DMS114 treated with DMSO at 0.1 percent for 48 hours (cell line): ENCODE data around the gene HASPIN.
"Not testable (repeated sequence)": the region's sequence is repeated elsewhere in the genome, so short reads cannot be mapped to it uniquely, and the experiment has no call there.

Experiments
- DNase-seq: peaks from one replicate; lab custom pipeline; 2025; ENCODE audit not compliant: unreplicated experiment; lab: John Stamatoyannopoulos, UW

The HASPIN gene

DNA sequence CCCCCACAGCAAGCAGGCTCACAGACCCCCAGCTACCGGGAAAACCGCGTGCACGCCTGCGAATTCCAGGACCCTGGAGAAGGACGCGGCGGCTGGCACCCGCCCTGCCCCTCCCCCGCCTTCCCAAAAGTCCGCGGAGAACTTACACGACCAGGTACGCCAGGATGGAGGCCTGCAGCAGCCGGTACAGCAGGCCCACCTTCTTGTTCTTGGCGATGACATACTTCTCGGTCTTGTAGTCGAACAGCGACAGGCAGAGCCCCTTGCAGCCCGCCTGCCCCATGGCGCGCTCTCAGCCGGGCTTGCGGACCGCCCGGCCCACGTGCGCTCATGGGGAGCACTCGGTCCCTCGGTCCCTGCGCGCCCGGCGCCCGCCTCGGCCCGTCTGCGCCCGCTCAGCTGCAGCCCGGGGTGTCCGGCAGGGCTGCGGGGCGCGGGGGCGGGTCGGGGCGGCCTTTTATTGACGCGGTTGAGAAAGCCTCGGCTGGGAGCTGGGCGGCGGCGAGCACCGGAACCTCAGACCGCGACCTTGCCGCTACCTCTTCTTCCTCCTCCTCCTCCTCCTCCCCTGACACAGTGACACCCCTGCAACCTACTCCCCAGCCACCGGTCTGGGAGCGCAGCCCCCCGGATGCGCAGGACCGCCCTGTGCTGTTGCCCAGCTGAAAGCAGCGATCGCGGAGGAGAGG, 27.8 kb upstream of the HASPIN start, which contains the start of gene P2RX5:
Gene P2RX5, minus strand, starts transcription at position 433 of the 689 bp plus-strand sequence. Its CDS starts 150 bp downstream, at position 283.
- DNase-seq, result no peak

DNA sequence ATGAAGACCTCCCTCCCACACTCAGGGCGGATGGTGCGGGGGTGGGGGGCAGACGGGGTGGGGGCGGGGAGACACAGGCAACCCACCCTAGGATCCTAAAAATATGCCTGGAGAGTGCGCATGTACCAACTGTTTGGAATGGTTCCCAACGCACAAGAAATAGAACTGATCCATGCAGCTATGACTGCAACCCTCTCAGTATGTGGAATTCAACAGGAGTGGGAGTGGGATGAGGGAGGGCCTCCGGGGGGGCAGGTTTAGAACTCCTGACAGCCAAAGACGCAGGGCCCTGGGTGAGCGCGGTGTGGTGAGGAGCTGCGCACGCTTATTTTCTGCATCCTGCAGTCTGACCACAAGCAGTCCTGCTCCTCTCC, 26.6 kb upstream of the HASPIN start:
- no peak for DNase-seq

DNA sequence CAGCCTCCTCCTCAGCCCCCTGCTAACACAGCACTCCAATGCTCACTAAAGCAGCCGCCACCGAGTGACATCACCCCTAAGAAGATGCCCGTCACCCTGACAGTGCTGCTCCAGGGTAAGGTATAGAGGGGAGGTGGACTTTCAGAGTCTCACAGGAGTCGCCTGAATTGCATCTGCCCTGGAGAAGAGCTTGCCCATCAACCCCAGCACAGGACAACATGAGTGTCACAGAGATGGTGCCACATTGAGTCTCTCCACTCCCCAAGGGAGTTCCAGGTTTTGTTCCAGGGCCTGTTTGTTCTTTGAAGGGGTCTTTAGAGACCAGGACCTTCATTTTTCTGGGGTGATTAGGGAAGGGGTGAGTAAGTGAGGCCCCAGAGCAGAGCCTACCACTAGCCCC, 25.6 kb upstream of the HASPIN start:
- no peak for DNase-seq

GRCh38 chr17:3699951-3700350, 23.8 kb upstream of the HASPIN start:
- no peak for DNase-seq

GRCh38 chr17:3702041-3702539, 21.6 kb upstream of the HASPIN start:
- DNase-seq, result not testable (repeated sequence)

GRCh38 chr17:3704931-3705717, 18.6 kb upstream of the HASPIN start:
- DNase-seq, result no peak

GRCh38 chr17:3705718-3705984, 18.1 kb upstream of the HASPIN start:
- DNase-seq, result not testable (repeated sequence)

DNA sequence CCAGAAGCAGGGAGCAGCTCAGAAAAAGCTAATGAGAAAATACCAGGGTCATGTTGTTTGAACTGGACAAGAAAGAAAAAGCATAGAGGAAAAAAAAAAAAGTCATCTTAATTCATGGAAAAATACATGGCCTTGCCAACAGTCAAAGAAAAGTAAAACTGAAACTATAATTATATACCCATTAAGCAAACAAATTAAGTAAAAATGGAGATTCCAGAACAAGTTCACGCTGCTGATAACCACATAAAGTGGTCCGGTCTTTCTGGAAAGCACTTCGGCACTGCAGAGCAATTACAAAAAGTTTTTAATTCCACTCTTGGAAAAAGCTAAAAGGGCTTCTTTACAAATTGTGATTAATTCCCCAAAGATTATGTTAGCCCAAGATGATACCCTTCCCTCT, 15.3 kb upstream of the HASPIN start:
- no peak for DNase-seq

- DNase-seq, result no peak
Observed at GRCh38 chr17:3710951-3711383, 12.7 kb upstream of the HASPIN start.

DNA sequence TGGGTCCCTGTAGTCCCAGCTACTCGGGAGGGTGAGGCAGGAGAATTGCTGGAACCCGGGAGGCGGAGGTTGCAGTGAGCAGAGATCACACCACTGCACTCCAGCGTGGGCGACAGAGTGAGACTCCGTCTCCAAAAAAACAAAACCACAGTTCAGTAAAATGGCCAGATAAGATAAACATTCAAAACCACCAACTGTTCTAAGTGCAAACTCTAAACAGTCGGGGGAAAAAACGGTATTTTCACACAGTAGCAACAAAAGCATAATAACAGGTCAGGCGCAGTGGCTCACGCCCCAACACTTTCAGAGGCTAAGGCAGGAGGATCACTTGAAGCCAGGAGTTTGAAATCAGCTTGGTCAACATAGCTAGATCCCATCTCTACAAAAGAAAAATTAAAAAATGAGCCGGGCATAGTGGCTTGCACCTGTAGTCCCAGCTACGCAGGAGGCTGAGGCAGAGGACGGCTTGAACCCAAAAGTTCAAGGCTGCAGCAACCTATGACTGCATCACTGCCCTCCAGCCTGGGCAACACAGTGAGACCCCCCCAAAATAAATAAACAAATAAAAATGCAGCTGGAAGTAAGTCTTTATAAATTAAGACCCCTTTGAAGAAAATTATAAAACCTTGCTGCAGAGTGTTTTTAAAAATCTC, 10.8 kb upstream of the HASPIN start:
- no peak for DNase-seq

GRCh38 chr17:3715296-3715695, 8.4 kb upstream of the HASPIN start:
- DNase-seq, result no peak

DNA sequence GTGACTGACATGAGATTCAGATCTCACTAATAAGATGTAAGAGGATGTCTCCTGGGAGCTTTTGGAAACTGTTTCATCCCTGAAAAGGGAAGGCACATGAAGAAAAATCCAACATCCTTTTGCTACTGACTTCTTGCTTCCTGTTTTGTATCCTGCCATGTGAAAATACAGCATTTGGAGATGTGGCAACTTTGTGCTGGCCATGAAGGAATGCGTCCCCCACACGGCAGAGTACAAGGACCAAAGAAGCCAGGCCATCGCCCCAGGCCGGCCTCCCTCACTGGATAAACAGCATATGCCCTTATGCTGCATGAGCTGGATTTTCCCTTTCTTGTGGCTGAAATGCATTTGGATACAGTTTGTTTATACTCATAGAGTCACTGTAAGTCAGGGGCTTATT, 5.5 kb upstream of the HASPIN start:
- DNase-seq, result no peak

GRCh38 chr17:3719265-3719664, 4.4 kb upstream of the HASPIN start:
- DNase-seq, result no peak

DNA sequence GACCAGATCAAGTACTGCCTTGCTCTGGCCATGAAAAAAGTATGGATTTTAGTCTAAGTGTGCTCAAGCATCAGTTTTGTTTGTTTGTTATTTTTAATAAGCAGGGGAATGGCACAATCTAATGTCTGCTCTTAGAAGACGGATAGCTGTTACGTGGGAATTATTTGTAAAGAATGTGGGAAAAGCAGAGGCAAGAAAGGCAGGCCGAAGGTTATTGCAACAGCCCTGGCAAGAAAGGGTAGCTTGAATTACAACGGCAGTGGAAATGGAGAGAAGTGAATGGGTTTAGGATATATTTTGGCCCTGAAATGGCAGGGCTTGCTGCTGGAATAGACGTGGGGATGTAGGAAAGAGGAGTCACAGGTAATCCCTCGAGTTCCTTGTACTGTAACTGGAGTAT, 987 bp upstream of the HASPIN start:
- no peak for DNase-seq

DNA sequence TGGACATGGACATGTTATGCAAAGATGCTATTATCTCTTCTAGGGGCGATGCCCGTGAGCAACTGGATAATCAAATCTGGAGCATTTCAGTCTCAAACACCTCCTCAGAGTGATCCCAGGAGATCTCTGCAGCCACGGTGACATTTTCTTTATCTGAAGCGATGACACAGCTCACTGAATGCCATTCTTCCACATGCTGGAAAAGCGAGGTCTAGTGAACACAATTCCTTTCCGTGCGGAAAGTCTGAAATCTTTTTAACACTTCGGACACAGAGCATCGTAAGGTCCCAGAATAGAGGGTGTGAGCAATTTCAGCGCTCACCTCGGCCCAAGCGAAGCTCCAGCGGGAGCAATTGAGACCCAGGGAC, 531 bp upstream of the HASPIN start:
- no peak for DNase-seq

GRCh38 chr17:3724378-3725077, 825 bp downstream of the HASPIN start:
- DNase-seq, result no peak

DNA sequence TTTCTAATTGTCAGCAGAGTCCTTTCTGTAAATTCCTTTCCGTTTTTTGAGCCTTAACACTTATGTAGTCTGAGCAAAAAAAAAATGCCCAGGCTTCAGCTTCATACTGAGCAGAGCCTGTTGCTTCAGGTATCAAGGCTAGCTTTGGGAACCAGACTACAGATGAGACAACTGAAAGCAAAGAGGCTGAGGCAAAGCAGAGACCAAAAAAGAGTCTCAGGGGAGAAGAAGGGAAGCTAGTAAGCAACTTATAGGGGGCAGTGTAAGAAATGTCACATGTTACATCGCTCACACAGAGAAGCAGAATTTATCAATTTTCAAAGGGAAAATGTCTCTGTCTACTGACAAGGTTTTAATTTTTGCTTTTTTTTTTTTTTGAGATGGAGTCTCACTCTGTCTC, 3.3 kb downstream of the HASPIN start:
- no peak for DNase-seq

GRCh38 chr17:3728099-3728498, 4.4 kb downstream of the HASPIN start:
- not testable (repeated sequence) for DNase-seq

DNA sequence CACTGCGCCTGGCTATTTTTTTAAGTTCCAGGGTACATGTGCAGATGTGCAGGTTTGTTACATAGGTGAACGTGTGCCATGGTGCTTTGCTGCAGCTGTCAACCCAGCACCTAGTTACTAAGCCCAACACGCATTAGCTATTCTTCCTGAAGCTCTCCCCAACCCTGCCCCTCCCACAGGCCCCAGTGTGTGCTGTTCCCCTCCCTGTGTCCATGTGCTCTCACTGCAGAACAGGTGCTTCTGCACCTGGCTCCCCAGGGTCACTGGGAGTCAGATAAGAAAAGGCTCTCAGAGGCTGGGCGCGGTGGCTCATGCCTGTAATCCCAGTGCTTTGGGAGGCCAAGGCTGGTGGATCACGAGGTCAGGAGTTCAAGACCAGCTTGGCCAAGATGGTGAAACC, 6.2 kb downstream of the HASPIN start:
- DNase-seq, result no peak

DNA sequence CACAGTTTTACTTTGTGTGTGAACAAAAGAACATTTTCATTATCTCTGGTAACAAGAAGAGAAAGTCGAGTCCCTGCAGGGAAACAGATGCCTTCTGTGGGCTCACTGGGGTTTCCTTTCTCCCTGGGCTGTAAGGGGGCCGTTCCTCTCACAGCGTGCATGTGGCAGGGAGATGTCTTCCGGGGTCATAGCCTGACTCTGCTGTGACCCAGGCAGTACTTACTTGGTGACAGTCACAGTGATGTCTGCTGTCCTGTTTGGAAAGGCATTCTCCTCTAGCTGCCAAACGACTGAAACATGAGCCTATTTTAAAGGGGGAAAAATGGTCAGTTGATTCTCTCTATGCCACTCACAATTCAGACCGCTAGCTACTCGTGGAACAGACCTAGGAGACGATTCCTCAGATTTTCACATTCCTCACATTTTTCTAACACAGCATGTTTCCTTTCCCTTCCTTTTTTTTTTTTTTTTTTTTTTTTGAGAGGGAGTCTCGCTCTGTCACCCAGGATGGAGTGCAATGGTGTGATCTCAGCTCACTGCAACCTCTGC, 7.3 kb downstream of the HASPIN start:
- no peak for DNase-seq

DNA sequence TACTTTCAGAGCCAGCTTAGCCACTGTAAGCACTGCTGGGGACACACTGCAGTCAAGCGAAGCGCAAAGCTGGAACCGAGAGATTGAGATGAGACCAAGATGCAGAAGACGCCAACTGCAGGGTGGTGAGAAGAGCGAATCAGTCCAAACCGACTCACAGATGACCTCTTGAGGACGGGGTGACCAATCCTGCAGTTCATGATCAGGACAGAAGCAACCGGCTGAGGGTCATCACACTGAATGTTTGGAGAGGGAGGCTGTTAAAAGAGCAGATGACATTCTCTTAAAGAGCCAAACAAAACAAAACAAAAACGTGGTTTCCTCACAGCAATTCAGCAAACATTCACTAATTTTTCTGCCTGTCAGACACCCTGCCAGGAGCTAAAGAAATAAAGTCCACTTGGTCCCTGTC, 8.5 kb downstream of the HASPIN start:
- DNase-seq, result no peak
